ENCODE data around the gene SCARB1. TPM values are rescaled to one million over a fixed set of nuclear protein-coding genes. Genes with fewer than 3 reads are reported as not detected.

The SCARB1 gene
- total RNA-seq, 1 experiment from 2014 or later: 31.3 TPM

DNA sequence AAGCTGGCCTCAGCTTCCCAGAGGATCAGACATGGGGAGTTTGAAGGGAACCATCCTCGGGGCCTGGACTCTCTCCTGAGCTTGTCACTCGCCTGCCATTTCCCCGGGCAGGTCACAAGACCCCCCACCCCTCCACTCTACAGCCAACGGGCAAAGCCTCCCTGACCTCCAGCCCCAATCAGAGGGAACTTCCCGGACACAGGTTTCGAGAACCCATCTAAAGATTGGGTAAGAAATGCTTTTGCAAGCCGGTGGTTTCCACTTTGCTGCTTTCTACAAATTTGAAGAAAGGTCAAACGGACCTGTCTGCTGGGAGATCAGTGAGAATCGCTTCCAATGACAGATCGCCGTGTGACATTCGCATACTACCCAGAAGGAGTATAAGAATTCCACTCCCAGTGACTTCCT is 89.6 kb downstream of the SCARB1 start:
- Mint-ChIP-seq H3K36me3 (ENCODE audit: insufficient read depth in 1 of 3, low read depth in 3 of 3) (peaks cover 0 to 4% (median 3%) of the 10 kb centered on the region in 3 experiments; a peak in 2 of 7 replicates), H3K27ac (no peak overlapping the region), H3K4me1 (peaks cover 14 to 18% of the 10 kb centered on the region in 2 experiments), H3K4me3 (no peak overlapping the region), H3K27me3 (ENCODE audit: low read depth) (peaks cover 26% of the 10 kb centered on the region), H3K9me3 (peaks cover 3% of the 10 kb centered on the region in 2 experiments; a peak in 2 of 5 replicates)
- Histone ChIP-seq H3K23me2 (ENCODE audit: insufficient read length, low read depth, low read length, poor library complexity, severe bottlenecking) (no peaks in the 10 kb centered on the region), H3K4me2 (ENCODE audit: insufficient read depth, insufficient read length, low read length) (no peak overlapping the region), H3K27ac (ENCODE audit: insufficient read length, low read depth, low read length) (no peak overlapping the region), H4K8ac (replicated peaks; ENCODE audit: insufficient read length, low read depth, low read length) (no peak overlapping the region), H3K27me3 (ENCODE audit: insufficient read depth, low read length) (no peaks in the 10 kb centered on the region), H4K20me1 (ENCODE audit: control insufficient read depth, insufficient read depth, insufficient read length) (no peaks in the 10 kb centered on the region), H3K4me1 (ENCODE audit: insufficient read depth, low read length) (no peaks in the 10 kb centered on the region; the same call in 1 of the 2 replicates), H2BK15ac (ENCODE audit: low read depth, low read length) (no peak overlapping the region), H3K23ac (ENCODE audit: insufficient read length, low read depth, low read length) (no peak overlapping the region), H2BK20ac (ENCODE audit: low read depth, low read length, poor library complexity, severe bottlenecking) (no peak overlapping the region), H3K79me1 (ENCODE audit: insufficient read depth, low read depth, low read length, poor library complexity, severe bottlenecking) (no peaks in the 10 kb centered on the region), H2BK5ac (ENCODE audit: insufficient read length, low read length) (no peak overlapping the region), H3K56ac (ENCODE audit: insufficient read length, low read depth, low read length) (no peak overlapping the region), H3T11ph (ENCODE audit: low read length) (no peak overlapping the region), H3K79me2 (ENCODE audit: insufficient read depth, low read length) (no peaks in the 10 kb centered on the region), H3K9ac (ENCODE audit: extremely low read depth, insufficient read length, low read length) (no peak overlapping the region), H3K14ac (ENCODE audit: insufficient read depth, low read length) (no peak overlapping the region), H2BK12ac (ENCODE audit: insufficient read length, low read depth, low read length) (no peak overlapping the region), H4K91ac (ENCODE audit: insufficient read length, low read depth, low read length) (no peak overlapping the region), H3K9me3 (ENCODE audit: control insufficient read depth, low read depth, low read length) (no peaks in the 10 kb centered on the region), H3K4ac (ENCODE audit: low read depth, low read length) (no peak overlapping the region), H2AFZ (ENCODE audit: low read length) (no peak overlapping the region), H4K5ac (ENCODE audit: insufficient read length, low read depth, low read length) (no peak overlapping the region), H2AK5ac (ENCODE audit: insufficient read length, low read length) (no peak overlapping the region), H3K18ac (ENCODE audit: insufficient read length, low read depth, low read length) (no peak overlapping the region), H2BK120ac (ENCODE audit: low read depth, low read length, poor library complexity, severe bottlenecking) (no peak overlapping the region)
- WGBS (ENCODE audit: extremely low coverage, insufficient read length, low lambda C conversion rate): no CpG with 5 or more reads among the region's 12 CpGs
- TF ChIP-seq, protein P1, sequence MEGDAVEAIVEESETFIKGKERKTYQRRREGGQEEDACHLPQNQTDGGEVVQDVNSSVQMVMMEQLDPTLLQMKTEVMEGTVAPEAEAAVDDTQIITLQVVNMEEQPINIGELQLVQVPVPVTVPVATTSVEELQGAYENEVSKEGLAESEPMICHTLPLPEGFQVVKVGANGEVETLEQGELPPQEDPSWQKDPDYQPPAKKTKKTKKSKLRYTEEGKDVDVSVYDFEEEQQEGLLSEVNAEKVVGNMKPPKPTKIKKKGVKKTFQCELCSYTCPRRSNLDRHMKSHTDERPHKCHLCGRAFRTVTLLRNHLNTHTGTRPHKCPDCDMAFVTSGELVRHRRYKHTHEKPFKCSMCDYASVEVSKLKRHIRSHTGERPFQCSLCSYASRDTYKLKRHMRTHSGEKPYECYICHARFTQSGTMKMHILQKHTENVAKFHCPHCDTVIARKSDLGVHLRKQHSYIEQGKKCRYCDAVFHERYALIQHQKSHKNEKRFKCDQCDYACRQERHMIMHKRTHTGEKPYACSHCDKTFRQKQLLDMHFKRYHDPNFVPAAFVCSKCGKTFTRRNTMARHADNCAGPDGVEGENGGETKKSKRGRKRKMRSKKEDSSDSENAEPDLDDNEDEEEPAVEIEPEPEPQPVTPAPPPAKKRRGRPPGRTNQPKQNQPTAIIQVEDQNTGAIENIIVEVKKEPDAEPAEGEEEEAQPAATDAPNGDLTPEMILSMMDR (conservative IDR thresholded peaks at IDR 0.05): no peak
- no peak for DNase-seq
